NCI-H1694 treated with DMSO at 0.1 percent for 48 hours (cell line): ENCODE data around the gene PSG6.
"Not testable (repeated sequence)": the region's sequence is repeated elsewhere in the genome, so short reads cannot be mapped to it uniquely, and the experiment has no call there.

Experiments used
- DNase-seq: peaks from one replicate; lab custom pipeline; 2025; lab: John Stamatoyannopoulos, UW

The PSG6 gene

GRCh38 chr19:42917634-42918033 is at the start of gene PSG6:
Gene PSG6, minus strand, starts transcription at chr19:42917894. Its CDS starts 102 bp downstream, at chr19:42917792.
- not testable (repeated sequence) for DNase-seq

- no peak for DNase-seq
These were observed 47.5 kb upstream of the PSG6 start for GRCh38 chr19:42965176-42965575.

GRCh38 chr19:42961119-42961518 is 43.4 kb upstream of the PSG6 start:
- DNase-seq: no peak

- not testable (repeated sequence) for DNase-seq
These were observed 34.4 kb upstream of the PSG6 start for GRCh38 chr19:42952126-42952525.

GRCh38 chr19:42951476-42951875 is 33.8 kb upstream of the PSG6 start:
- not testable (repeated sequence) for DNase-seq

GRCh38 chr19:42942187-42942789 is 24.6 kb upstream of the PSG6 start:
- no peak for DNase-seq

- DNase-seq: not testable (repeated sequence)
These were observed 19.4 kb upstream of the PSG6 start, which contains the start of gene PSG7 for GRCh38 chr19:42937107-42937506. Gene PSG7, minus strand, starts transcription at chr19:42937207. Its CDS starts 131 bp downstream, at chr19:42937076.

- DNase-seq: not testable (repeated sequence)
These were observed 17.0 kb upstream of the PSG6 start for GRCh38 chr19:42934726-42935125.

GRCh38 chr19:42934183-42934582 is 16.5 kb upstream of the PSG6 start:
- DNase-seq: not testable (repeated sequence)

GRCh38 chr19:42933412-42933811 is 15.7 kb upstream of the PSG6 start:
- not testable (repeated sequence) for DNase-seq

- not testable (repeated sequence) for DNase-seq
These were observed 14.9 kb upstream of the PSG6 start for GRCh38 chr19:42932485-42933101.

- DNase-seq: not testable (repeated sequence)
These were observed 12.5 kb upstream of the PSG6 start for GRCh38 chr19:42930214-42930613.

- DNase-seq: no peak
These were observed 11.2 kb upstream of the PSG6 start for GRCh38 chr19:42928896-42929295.

GRCh38 chr19:42926781-42927180 is 9.1 kb upstream of the PSG6 start:
- DNase-seq: no peak

GRCh38 chr19:42923106-42923505 is 5.4 kb upstream of the PSG6 start:
- not testable (repeated sequence) for DNase-seq

GRCh38 chr19:42920971-42921370 is 3.3 kb upstream of the PSG6 start:
- DNase-seq: not testable (repeated sequence)

GRCh38 chr19:42919757-42920079 is 2.0 kb upstream of the PSG6 start:
- no peak for DNase-seq

- DNase-seq: not testable (repeated sequence)
These were observed 1.5 kb upstream of the PSG6 start for GRCh38 chr19:42919070-42919756.

GRCh38 chr19:42918377-42919069 is 829 bp upstream of the PSG6 start:
- DNase-seq: not testable (repeated sequence)

GRCh38 chr19:42916931-42917330 is 763 bp downstream of the PSG6 start:
- DNase-seq: not testable (repeated sequence)

- DNase-seq: not testable (repeated sequence)
These were observed 4.2 kb downstream of the PSG6 start for GRCh38 chr19:42913516-42913915.

- DNase-seq: not testable (repeated sequence)
These were observed 4.8 kb downstream of the PSG6 start for GRCh38 chr19:42912941-42913340.
